Spleen (tissue), 7 donors: Measurements from ENCODE around the gene DAAM2.

Source experiments
- CTCF ChIP-seq, 11 experiments: fragments of 200-600 bp in 7 of 11; fragments of 450-650 bp in 4 of 11; sonication (generic) in 4 of 11; IDR thresholded peaks in 8 of 11; conservative IDR thresholded peaks in 3 of 11; 1 replicate in 7 of 11; 2 replicates in 4 of 11; pipeline versions ENCODE4 v1.4.0 to v1.8.0; 2016 to 2021; ENCODE audit warnings: antibody characterized with exemption in 11 of 11, inconsistent platforms in 4 of 11, mild to moderate bottlenecking in 1 of 11
- POLR2A ChIP-seq, 3 donors: fragments of 450-650 bp; IDR thresholded peaks; one replicate each; pipeline ENCODE4 v1.5.1; 2017; ENCODE audit warnings: antibody characterized with exemption in 3 of 3, mild to moderate bottlenecking in 1 of 3
- POLR2AphosphoS5 ChIP-seq, 3 donors: sonication (generic); formaldehyde crosslinking; IDR thresholded peaks; one replicate each; pipeline ENCODE4 v1.5.1; 2017; ENCODE audit warnings: antibody characterized with exemption in 3 of 3
- donor health status: DM: no; HTN: no; CAD: no; lungs with moderate emphysema.
- donor health status: DM: no; HTN: no; CAD: no.
- donor health status: DM: no; HTN: no; CAD: no.

GRCh38 chr6:39850736-39851297, 58.6 kb downstream of the DAAM2 start:
- TF ChIP-seq POLR2A (IDR thresholded peaks at IDR 0.05) (no peak), CTCF (IDR thresholded peaks at IDR 0.05 in 8 of 11, conservative IDR thresholded peaks at IDR 0.05 in 3 of 11) (no peak), POLR2AphosphoS5 (IDR thresholded peaks at IDR 0.05) (no peak)
